Astrocyte of the cerebellum (primary cell): ENCODE measurements around the gene SLC7A6.
A peak's percentile ranks its signal among the peaks of the same experiment; 100 is the strongest.

Experiments used
- DNase-seq: peaks from one replicate; pipeline ENCODE4 v3.0.0-alpha.2; 2011; ENCODE audit warnings: low read depth
- H3K4me3 ChIP-seq: 2 replicates; pipeline ENCODE4 v1.5.1; 2011; ENCODE audit warnings: mild to moderate bottlenecking, low read depth, low read length, moderate library complexity
- in situ Hi-C: cut with HindIII; loops from 2 replicates; pipeline ENCODE4 v1.10.0; 2017; ENCODE audit warnings: low sequenced_read_pairs
- TF ChIP-seq, protein P1 (sequence below): IDR thresholded peaks from 2 replicates; pipeline ENCODE4 v1.5.1; 2012; ENCODE audit warnings: low read length, low read depth, moderate library complexity, mild to moderate bottlenecking; ENCODE audit errors: missing control alignments

SLC7A6 gene

DNA sequence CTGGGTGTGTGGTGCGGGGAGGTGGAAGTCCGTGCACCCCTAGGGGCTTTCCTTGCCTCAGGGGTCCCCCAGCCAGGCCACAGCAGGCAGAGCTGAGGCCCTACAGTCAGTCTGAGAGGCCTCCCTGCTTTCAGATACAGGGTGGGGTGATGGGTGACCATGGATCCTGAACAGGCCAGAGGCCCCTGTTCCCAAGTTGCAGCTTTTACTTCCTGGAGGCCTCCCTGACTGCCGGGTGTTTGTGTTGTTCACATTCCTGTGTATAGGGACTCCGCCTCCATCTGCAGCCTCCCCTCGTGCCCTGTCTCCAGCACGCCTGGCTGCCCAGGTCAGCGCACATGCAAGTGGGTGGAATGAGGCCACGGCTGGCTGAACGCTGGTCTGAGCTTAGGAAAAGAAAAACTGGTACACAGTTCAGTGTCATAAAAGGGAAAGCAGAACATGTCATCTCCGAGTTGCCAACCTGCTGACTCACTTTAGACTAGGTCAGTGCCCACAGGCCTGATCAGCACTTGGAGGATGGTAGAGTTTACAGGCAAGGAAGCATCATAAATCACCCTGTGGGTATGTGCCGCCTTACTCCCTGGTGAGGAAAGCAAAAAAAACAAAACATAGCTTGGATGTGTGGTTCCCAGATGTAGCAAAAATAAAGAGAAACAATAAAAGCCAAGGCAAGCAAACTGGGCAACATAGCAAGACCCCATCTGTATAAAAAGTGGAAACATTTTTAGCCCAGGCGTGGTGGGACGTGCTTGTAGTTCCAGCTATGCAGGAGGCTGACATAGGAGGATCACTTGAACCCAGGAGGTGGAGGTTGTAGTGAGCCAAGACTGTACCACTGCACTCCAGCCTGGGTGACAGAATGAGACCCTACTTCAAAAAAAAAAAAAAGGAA lies 6.2 kb upstream of the SLC7A6 start:
- no peak overlapping the region for H3K4me3 ChIP-seq
- in situ Hi-C loops: no loop called here
- TF ChIP-seq, protein P1, sequence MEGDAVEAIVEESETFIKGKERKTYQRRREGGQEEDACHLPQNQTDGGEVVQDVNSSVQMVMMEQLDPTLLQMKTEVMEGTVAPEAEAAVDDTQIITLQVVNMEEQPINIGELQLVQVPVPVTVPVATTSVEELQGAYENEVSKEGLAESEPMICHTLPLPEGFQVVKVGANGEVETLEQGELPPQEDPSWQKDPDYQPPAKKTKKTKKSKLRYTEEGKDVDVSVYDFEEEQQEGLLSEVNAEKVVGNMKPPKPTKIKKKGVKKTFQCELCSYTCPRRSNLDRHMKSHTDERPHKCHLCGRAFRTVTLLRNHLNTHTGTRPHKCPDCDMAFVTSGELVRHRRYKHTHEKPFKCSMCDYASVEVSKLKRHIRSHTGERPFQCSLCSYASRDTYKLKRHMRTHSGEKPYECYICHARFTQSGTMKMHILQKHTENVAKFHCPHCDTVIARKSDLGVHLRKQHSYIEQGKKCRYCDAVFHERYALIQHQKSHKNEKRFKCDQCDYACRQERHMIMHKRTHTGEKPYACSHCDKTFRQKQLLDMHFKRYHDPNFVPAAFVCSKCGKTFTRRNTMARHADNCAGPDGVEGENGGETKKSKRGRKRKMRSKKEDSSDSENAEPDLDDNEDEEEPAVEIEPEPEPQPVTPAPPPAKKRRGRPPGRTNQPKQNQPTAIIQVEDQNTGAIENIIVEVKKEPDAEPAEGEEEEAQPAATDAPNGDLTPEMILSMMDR: no peak
- no peak for DNase-seq

DNA sequence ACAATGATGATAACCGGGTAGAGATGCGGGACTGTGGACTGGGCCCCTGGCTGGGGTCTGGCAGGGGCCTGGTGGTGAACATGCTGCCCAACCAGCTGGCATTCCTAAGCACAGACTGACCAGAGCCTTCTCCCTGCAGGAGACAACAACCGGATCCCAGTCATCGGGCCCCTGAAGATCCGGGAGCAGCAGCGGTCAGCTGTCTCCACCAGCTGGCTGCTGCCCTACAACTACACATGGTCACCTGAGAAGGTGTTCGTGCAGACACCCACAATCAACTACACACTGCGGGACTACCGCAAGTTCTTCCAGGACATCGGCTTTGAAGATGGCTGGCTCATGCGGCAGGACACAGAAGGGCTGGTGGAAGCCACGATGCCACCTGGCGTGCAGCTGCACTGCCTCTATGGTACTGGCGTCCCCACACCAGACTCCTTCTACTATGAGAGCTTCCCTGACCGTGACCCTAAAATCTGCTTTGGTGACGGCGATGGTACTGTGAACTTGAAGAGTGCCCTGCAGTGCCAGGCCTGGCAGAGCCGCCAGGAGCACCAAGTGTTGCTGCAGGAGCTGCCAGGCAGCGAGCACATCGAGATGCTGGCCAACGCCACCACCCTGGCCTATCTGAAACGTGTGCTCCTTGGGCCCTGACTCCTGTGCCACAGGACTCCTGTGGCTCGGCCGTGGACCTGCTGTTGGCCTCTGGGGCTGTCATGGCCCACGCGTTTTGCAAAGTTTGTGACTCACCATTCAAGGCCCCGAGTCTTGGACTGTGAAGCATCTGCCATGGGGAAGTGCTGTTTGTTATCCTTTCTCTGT lies 5.1 kb upstream of the SLC7A6 start:
- in situ Hi-C loops: no loop called here
- TF ChIP-seq, protein P1: no peak
- no peak overlapping the region for H3K4me3 ChIP-seq
- no peak for DNase-seq

DNA sequence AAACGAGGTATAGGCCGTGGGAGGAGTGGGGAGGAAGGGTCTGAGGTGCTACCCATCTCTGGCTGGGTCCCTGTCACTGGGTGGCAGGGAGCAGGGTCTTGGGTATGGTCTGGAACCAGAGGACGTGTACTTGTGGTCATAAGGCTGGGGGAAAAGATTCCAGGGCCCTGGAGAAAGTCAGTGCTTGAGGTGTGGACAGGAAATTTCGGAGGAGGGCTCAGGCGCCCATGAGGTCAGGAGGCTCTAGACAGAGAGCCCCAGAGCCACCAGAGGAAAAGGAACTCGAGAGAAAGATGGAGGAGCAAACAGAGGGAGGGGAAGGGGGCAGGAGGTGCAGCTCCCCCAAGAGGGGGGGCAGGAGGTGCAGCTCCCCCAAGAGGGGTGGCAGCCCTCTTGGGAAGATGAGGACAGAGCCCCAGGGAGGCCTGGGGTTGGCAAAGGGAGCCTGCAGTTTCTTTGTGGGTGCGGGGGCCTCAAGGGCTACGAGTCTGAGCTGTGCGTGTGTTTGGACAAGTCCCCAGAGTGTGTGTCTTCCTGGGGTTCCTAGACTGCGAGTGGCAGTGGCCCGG lies 683 bp upstream of the SLC7A6 start:
- H3K4me3 ChIP-seq: peak overlapping the region; percentile 84
- DNase-seq: no peak
- in situ Hi-C loops: no loop called here
- TF ChIP-seq, protein P1: no peak

DNA sequence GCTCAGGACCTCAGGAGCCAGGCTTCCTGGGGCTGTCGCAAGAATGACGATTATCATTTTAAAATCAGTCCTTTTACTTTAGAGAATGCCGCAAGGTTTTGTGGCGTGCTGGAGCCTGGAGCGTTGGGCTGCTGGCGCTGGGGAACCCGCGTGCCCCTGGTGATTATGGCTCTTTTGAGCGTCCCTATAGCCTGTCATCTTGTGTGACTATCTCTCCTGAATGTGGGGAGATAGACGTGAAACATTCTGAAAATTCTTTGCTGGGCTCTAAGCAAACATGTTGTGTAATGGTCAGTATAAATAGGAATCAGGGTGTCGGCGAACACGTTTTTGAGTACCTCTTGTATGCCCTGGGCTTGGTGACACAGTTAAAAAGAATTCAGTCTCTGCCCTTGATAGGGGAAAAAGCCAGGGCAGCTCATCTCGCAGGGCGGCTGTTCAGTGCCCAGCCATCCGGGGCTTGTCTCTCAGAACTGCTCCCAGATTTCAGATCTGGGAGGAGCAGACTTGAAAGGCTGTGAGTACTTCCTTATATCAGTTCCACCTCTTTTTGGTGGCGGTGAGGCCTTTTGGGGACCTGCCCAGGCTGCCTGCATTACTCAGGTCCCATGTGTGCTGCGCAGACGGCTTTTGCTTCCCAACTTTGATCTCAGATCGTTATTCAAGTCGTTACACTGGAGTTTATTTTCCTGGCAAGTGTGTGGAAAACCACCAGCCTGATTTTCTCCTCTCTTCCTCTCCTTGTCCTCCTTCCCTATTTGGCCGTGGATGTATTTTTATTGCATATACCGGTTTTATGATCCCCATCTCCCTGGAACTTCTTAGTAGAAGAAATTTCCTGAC lies 973 bp downstream of the SLC7A6 start:
- H3K4me3 ChIP-seq: peak overlapping the region; percentile 84
- no peak for DNase-seq
- TF ChIP-seq, protein P1: no peak
- in situ Hi-C loops: no loop called here

DNA sequence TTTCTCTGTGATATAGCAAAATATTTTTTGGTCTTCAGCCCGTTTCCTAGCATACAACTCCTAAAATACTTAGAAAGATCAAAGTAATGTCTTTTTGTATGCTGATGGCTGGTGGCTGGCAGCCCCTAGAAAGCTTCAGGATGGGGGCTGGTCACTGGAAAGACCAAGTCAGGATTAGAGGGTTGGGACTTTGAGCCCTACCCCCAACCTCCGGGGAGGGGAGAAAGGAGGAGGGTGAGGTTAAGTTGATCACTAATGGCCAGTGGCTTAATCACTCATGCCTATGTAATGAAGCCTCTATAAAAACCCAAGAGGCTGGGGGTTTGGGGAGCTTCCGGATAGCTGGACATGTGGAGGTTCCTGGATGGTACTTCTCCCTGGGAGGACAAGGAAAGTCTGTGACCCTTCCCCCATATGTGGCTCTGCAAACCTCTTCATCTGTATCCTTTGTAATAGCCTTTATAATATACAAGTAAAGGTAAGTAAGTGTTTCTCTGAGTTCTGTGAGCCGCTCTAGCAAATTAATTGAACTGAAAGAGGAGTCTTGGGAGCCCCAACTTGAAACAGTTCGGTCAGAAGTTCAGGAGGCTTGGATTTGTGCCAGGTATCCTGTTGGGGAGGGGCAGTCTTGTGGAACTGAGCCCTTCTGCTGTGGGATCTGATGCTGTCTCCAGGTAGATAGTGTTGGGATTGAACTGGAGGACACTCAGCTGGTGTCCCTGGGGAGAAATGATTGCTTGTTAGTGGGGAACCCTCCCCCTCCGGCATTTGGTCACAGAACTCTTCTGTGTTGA lies 3.5 kb downstream of the SLC7A6 start:
- no peak overlapping the region for H3K4me3 ChIP-seq
- TF ChIP-seq, protein P1: no peak
- in situ Hi-C loops: no loop called here
- no peak for DNase-seq
